GM18520 (cell line): Measurements from ENCODE around the gene MICAL3.

ENCODE experiments used
- ATAC-seq: cut with Tn5 transposase; IDR thresholded peaks from one replicate; pipeline ENCODE4 v1.9.1; 2021; ENCODE audit not compliant: unreplicated experiment

The MICAL3 gene

GRCh38 chr22:17784776-17785175 is 239.6 kb downstream of the MICAL3 start:
- no peak for ATAC-seq

DNA sequence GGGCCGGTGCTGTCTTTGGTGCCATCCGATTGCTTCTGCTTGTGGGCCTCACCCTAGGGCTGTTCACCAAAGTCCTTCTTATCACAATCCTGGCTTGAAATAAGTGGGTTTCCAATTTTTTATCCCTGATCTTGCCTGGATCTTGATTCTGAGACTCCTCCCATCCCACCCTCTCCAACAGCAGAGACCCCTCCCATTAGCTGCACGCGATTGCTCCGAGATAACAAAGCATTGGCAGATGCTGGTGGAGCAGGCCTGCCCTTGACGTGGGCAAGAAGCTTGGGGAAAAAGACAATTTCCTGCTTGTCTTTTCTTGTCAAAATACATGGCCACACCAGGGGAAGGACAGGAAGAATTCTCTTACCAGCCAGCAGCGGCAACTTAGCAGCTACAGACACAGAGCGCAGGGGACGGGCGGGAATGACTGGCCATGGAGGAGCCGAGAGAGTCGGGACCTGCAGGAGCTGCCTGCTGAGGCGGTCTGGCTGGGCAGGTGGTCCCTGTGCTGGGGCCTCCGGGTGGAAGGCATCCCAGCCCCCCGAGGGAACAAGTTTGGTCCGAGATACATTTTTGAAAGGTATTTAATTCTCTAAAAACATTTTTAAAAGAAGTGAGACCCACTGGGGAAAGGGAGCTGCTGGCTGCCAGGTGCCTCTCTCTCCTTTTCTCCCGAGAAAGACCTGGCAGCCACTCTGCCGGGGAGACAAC is 240.4 kb downstream of the MICAL3 start:
- no peak for ATAC-seq

DNA sequence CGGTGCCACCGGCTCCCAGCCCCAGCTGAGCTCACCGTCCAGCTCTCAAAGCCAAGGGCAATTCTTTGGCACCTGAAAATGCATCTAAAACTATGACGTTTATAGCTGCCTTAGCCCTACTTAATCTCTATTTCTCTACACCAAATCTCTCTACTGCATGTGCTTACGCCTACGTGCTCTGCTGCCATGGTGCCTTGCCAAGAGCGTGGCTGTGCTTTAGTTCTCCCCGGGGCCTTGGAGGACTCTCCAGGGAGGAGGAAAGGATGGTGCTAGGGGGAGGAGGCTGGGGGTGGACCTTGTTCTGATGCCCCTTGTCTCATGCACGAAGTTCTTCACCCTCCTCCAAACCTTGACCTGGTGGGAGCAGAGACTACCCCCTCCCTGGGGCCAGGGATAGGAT is 241.0 kb downstream of the MICAL3 start:
- ATAC-seq, result no peak

DNA sequence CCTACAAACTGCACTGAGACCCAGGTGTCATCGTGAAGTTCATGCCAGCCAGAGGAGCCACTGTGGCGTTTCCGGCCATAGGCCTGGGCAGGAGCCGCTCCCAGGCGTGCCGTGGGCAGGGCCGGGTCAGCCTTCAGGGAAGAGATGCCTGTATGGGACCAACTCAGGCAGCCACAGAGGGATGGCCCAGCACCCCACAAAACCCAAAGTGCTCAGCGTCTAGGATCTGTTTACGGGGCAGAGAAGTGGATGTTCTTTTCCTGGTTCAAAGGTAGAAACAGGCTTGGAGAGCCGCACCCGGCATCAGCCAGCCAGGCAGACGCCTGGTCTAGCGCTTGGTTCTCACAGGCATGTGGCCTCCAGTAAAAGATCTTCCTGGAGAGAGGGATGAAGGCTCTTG is 241.7 kb downstream of the MICAL3 start:
- ATAC-seq, result no peak

DNA sequence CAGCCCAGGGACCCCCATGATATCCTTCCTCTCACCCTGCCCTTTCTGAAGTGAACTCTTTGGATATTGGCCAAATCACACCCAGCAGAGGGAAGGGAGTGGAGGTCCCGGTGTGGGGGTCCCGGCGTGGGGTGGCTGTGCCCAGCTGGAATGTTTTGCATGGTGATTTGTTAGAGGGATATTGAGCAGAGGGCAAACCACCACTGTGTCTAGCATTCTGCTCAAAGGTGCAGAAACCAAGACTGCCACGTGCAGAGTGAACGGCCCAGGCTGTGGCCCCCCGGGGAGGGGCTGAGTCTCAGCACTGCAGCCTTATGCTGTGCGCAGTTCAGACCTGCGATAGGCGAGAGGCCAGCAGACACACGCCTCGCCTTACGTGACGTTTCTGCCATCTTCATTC is 242.2 kb downstream of the MICAL3 start:
- no peak for ATAC-seq

GRCh38 chr22:17781319-17782031 is 242.9 kb downstream of the MICAL3 start:
- peak; percentile 34 for ATAC-seq

- no peak for ATAC-seq
Measured at GRCh38 chr22:17780741-17781318, 243.5 kb downstream of the MICAL3 start.

- ATAC-seq, result no peak
Measured at GRCh38 chr22:17780116-17780740, 244.1 kb downstream of the MICAL3 start.

- ATAC-seq, result no peak
Measured at GRCh38 chr22:17779286-17780115, 244.9 kb downstream of the MICAL3 start.

DNA sequence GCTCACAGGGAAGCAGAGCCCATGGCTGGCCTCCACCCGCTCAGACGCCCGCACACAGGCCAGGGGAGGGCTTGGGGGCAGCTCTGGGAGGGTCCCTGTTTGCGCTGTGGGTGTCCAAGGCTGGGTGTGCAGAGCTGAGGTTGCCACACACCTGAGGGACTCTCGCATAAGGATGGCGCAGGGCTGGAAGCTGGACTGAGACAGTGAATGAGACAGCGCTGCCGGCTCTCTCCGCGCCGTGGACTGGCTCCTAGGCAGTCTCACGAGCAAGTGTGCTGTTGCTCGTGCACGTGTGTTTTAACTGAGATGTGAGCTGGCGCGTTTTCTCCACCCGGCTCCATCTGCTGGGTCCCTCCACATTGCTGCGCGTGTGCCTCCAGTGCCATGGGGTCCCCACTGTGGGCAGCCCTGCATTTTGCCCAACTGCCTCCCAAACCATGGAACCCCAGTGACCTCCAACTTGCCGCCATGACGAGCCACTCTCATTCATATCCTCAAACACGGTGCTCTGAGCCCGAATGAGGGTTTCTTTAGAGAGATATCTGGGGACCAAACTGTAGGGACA is 245.9 kb downstream of the MICAL3 start:
- no peak for ATAC-seq

DNA sequence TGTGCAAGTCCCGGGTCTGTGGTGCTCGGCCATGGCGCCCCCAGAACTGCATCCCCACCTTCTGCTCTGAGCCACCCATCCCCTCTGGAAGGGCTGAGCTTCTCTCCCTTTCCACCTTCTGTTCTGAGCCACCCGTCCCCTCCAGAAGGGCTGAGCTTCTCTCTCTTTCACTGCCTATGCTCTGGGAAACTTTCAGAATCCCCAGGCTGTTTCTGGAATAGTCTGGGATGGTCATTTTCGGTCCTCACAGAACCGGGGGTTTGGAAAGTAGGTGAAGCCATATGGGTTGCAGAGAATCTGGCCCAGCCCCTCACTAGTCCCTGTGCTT is 246.7 kb downstream of the MICAL3 start:
- no peak for ATAC-seq

DNA sequence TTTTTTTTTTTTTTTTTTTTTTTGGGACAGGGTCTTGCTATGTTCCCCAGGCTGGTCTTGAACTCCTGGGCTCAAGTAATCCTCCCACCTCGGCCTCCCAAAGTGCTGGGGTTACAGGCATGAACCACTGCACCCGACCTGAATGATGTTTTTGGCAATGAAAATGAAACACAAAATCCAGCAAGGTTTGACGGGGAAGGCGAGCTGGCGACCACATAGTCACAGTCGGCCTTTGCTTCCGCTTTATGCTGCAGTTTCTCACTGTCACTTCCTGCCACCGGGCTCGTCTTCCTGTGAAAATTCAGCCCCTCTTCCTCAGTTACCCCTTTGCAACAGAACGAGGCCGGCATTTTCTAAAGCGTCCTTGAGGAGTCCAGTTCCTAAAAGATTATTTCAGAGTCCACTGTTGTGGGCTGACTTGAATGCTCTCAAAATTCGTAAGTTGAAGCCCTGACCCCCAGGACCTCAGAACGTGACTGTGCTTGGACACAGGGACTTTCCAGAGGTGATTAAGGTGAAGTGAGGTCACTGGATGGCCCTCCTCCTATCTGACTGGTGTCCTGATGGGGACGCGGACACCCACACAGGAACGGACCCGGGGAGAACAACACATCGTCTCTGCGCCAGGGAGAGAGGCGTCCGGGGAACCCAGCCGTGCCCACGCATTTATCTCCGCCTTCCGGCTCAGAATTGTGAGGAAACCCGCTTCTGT is 247.2 kb downstream of the MICAL3 start:
- no peak for ATAC-seq

GRCh38 chr22:17775781-17776465 is 248.4 kb downstream of the MICAL3 start:
- no peak for ATAC-seq

GRCh38 chr22:17774926-17775685 is 249.3 kb downstream of the MICAL3 start:
- ATAC-seq, result no peak

- ATAC-seq, result no peak
Measured at GRCh38 chr22:17774206-17774925, 250.0 kb downstream of the MICAL3 start, which contains the start of gene BID. Gene BID (minus strand): TSS chr22:17774469. CDS start chr22:17750116, 24,353 bp downstream.

GRCh38 chr22:17773606-17774205 is 250.7 kb downstream of the MICAL3 start:
- ATAC-seq, result no peak

GRCh38 chr22:17772958-17773605 is 251.3 kb downstream of the MICAL3 start:
- ATAC-seq, result no peak
